ENCODE data around the gene OR6C76. TPM values are rescaled to one million over a fixed set of nuclear protein-coding genes. Genes with fewer than 3 reads are reported as not detected.

Gene OR6C76
- total and polyA plus RNA-seq, 7 experiments from 2014 or later = not detected

DNA sequence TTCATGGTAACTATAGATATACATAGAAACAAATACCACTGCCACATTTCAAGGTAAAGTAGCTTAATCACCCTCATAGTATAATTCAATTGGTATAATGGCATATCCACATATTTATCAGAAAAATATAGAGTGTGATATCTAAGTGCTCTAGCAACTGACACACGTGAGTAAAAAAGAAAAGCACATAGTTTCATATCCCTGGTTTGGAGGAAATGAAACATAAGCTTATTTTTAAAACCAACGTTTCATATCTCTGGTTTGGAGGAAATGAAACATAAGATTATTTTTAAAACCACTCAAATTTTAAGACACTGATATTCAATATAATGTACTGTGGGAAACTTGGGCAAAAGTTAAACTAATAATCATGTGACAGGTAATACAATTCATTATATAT, 41.8 kb downstream of the OR6C76 start:
- Mint-ChIP-seq H3K4me1 (no peaks in the 10 kb centered on the region), H3K27me3 (peaks cover 18 to 31% (median 23%) of the 10 kb centered on the region in 5 donors), H3K36me3 (no peaks in the 10 kb centered on the region), H3K27ac (no peak overlapping the region), H3K9me3 (peaks cover 0 to 19% (median 6%) of the 10 kb centered on the region in 11 donors), H3K4me3 (no peak overlapping the region)
- Histone ChIP-seq H3K27me3 (ENCODE audit: control insufficient read depth in 2 of 2, insufficient read depth in 2 of 2, low read length in 2 of 2) (no peaks in the 10 kb centered on the region), H3K27ac (ENCODE audit: low read depth, low read length) (no peak overlapping the region), H3K4me3 (ENCODE audit: low read length) (no peak overlapping the region), H3K9me3 (ENCODE audit: control insufficient read depth in 2 of 3, low read length in 3 of 3) (no peaks in the 10 kb centered on the region), H3K36me3 (ENCODE audit: control insufficient read depth in 2 of 3, insufficient read depth in 3 of 3, low read length in 3 of 3) (no peaks in the 10 kb centered on the region), H3K4me1 (ENCODE audit: control insufficient read depth in 2 of 2, insufficient read depth in 2 of 2, low read length in 2 of 2) (no peaks in the 10 kb centered on the region)
- DNase-seq (no peak), ATAC-seq (no peak)
- ChIA-PET CTCF (no interaction called here), POLR2A (no interaction called here)
- intact Hi-C loops (cut with micrococcal nuclease) = no loop called here

DNA sequence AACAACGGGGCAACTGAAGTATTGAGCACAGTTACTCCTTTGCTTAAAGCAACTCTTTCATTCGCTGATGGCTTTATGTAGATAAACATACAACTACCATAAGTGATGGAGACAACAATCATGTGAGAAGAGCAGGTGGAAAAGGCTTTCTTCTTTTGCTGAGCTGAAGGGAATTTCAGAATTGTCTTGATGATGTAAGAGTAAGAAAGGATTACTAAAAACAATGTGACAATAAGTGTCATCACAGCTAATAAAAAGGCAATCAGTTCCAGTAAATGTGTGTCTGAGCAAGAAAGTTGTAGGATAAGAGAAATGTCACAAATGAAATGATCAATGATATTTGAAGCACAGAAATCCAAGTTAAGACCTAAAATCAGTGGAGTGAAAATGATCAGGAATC, 43.2 kb downstream of the OR6C76 start:
- Histone ChIP-seq H3K4me3 (ENCODE audit: low read length) (no peak overlapping the region), H3K27me3 (ENCODE audit: control insufficient read depth in 2 of 2, insufficient read depth in 2 of 2, low read length in 2 of 2) (no peaks in the 10 kb centered on the region), H3K9me3 (ENCODE audit: control insufficient read depth in 2 of 3, low read length in 3 of 3) (no peaks in the 10 kb centered on the region), H3K4me1 (ENCODE audit: control insufficient read depth in 2 of 2, insufficient read depth in 2 of 2, low read length in 2 of 2) (no peaks in the 10 kb centered on the region), H3K27ac (ENCODE audit: low read depth, low read length) (no peak overlapping the region), H3K36me3 (ENCODE audit: control insufficient read depth in 2 of 3, insufficient read depth in 3 of 3, low read length in 3 of 3) (no peaks in the 10 kb centered on the region)
- no peak overlapping the region for H3K27ac Mint-ChIP-seq
- ChIA-PET CTCF (interaction anchor here (0.8 kb wide), 1 partner anchor 76 kb away, joined by 4 read pairs; no protein-coding TSS in a partner anchor), POLR2A (no interaction called here)
- DNase-seq (no peak), ATAC-seq (no peak)
- H3K4me3 Mint-ChIP-seq = no peak overlapping the region
- H3K4me1 Mint-ChIP-seq = no peaks in the 10 kb centered on the region
- intact Hi-C loops (cut with micrococcal nuclease) = no loop called here
- peaks cover 18 to 35% (median 22%) of the 10 kb centered on the region in 5 donors for H3K27me3 Mint-ChIP-seq
- no peaks in the 10 kb centered on the region for H3K36me3 Mint-ChIP-seq
- peaks cover 0 to 5% (median 3%) of the 10 kb centered on the region in 11 donors for H3K9me3 Mint-ChIP-seq

DNA sequence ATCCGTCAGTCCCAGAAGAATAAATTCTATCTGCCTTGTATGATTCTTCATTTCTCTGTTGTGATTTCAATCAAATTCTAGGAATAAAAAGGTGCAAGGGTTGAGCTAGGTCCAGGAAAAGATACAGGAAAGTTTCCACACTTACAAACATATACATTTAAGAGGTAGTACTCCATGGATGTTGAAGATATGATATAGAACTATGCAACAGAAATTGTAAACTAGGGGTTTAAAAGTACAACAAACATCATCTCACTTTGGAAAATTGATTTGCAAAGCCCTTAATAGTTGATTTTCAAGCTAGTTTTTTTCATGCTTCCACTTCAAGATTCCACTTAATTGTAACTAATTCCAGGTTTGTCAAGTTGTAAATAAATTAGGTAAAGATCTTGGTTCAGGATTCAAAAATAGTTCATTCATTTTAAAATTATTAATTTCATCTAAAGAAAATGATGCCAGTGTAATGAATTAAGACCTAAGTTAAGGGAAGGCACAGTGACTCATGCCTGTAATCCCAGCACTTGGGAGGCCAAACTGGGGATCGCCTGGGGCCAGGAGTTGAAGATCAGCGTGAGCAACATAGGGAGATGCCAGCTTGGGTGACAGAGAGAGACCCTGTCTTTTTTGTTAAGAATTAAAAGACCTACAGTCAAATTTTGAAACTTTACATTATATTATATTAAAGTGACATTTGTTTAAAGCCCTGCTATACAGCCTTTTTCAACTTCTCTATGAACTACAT, 44.2 kb downstream of the OR6C76 start, which contains the start of gene OR6C70:
TSS of gene OR6C70 (minus strand) at position 51 of the 742 bp plus-strand sequence. CDS start at position 51, 0 bp downstream.
- intact Hi-C loops (cut with micrococcal nuclease) = no loop called here
- no peaks in the 10 kb centered on the region for H3K4me1 Mint-ChIP-seq
- POLR2A ChIA-PET = no interaction called here
- H3K9me3 ChIP-seq (ENCODE audit: control insufficient read depth in 2 of 3, low read length in 3 of 3) = no peaks in the 10 kb centered on the region
- peaks cover 18 to 35% (median 21%) of the 10 kb centered on the region in 5 donors for H3K27me3 Mint-ChIP-seq
- no peaks in the 10 kb centered on the region for H3K36me3 Mint-ChIP-seq
- DNase-seq = no peak
- no peak for ATAC-seq
- no peaks in the 10 kb centered on the region for H3K36me3 ChIP-seq (ENCODE audit: control insufficient read depth in 2 of 3, insufficient read depth in 3 of 3, low read length in 3 of 3)
- H3K27ac Mint-ChIP-seq = no peak within 1 kb of the TSS
- peaks cover 0 to 3% (median 0%) of the 10 kb centered on the region in 11 donors for H3K9me3 Mint-ChIP-seq
- no peaks in the 10 kb centered on the region for H3K27me3 ChIP-seq (ENCODE audit: control insufficient read depth in 2 of 2, insufficient read depth in 2 of 2, low read length in 2 of 2)
- CTCF ChIA-PET = no interaction called here
- no peak within 1 kb of the TSS for H3K27ac ChIP-seq (ENCODE audit: low read depth, low read length)
- no peak within 1 kb of the TSS for H3K4me3 Mint-ChIP-seq
- H3K4me1 ChIP-seq (ENCODE audit: control insufficient read depth in 2 of 2, insufficient read depth in 2 of 2, low read length in 2 of 2) = no peaks in the 10 kb centered on the region
- H3K4me3 ChIP-seq (ENCODE audit: low read length) = no peak within 1 kb of the TSS

DNA sequence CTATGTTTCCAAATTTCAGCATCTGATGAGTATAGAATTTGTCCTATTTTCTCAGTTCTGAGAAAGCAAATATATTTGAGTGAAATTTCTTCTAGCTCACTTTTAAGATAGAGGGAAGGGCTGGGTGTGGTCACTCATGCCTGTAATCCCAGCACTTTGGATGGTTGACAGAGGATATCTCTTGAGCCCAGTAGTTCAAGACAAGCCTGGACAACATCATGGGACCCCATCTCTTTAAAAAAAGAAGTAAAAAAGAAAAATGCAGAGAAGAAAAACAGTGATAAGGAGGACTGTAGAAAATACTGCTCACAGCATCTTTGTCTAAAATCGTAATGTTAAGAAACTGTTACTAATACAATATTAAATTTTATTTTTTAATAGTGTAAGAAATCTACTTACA, 46.2 kb downstream of the OR6C76 start:
- ChIA-PET POLR2A (no interaction called here), CTCF (no interaction called here)
- peaks cover 16 to 37% (median 21%) of the 10 kb centered on the region in 5 donors for H3K27me3 Mint-ChIP-seq
- Histone ChIP-seq H3K27ac (ENCODE audit: low read depth, low read length) (no peak overlapping the region), H3K9me3 (ENCODE audit: control insufficient read depth in 2 of 3, low read length in 3 of 3) (no peaks in the 10 kb centered on the region), H3K27me3 (ENCODE audit: control insufficient read depth in 2 of 2, insufficient read depth in 2 of 2, low read length in 2 of 2) (no peaks in the 10 kb centered on the region), H3K4me1 (ENCODE audit: control insufficient read depth in 2 of 2, insufficient read depth in 2 of 2, low read length in 2 of 2) (no peaks in the 10 kb centered on the region), H3K36me3 (ENCODE audit: control insufficient read depth in 2 of 3, insufficient read depth in 3 of 3, low read length in 3 of 3) (no peaks in the 10 kb centered on the region), H3K4me3 (ENCODE audit: low read length) (no peak overlapping the region)
- intact Hi-C loops (cut with micrococcal nuclease) = no loop called here
- no peak overlapping the region for H3K4me3 Mint-ChIP-seq
- DNase-seq (no peak), ATAC-seq (no peak)
- H3K9me3 Mint-ChIP-seq = peaks cover 0 to 3% (median 0%) of the 10 kb centered on the region in 11 donors
- no peaks in the 10 kb centered on the region for H3K4me1 Mint-ChIP-seq
- H3K27ac Mint-ChIP-seq = no peak overlapping the region
- no peaks in the 10 kb centered on the region for H3K36me3 Mint-ChIP-seq

Other genes starting within 250 kb of the OR6C76 start
- not detected for gene OR10A7, start 205.2 kb upstream of the OR6C76 start, total RNA-seq
- not detected for gene OR10A7, start 205.2 kb upstream of the OR6C76 start, polyA plus RNA-seq
- gene OR6C74, start 181.6 kb upstream of the OR6C76 start, total RNA-seq = not detected
- not detected for gene OR6C74, start 181.6 kb upstream of the OR6C76 start, polyA plus RNA-seq
- not detected for gene OR6C6, start 129.7 kb upstream of the OR6C76 start, total RNA-seq
- not detected for gene OR6C6, start 129.7 kb upstream of the OR6C76 start, polyA plus RNA-seq
- gene OR6C1, start 111.9 kb upstream of the OR6C76 start, total RNA-seq = not detected
- not detected for gene OR6C1, start 111.9 kb upstream of the OR6C76 start, polyA plus RNA-seq
- gene OR6C3, start 95.5 kb upstream of the OR6C76 start, total RNA-seq = not detected
- gene OR6C3, start 95.5 kb upstream of the OR6C76 start, polyA plus RNA-seq = not detected
- gene OR6C75, start 63.3 kb upstream of the OR6C76 start, total RNA-seq = not detected
- gene OR6C75, start 63.3 kb upstream of the OR6C76 start, polyA plus RNA-seq = not detected
- not detected for gene OR6C65, start 25.7 kb upstream of the OR6C76 start, total RNA-seq
- not detected for gene OR6C65, start 25.7 kb upstream of the OR6C76 start, polyA plus RNA-seq
- not detected for gene OR6C2, start 17.8 kb downstream of the OR6C76 start, total RNA-seq
- gene OR6C2, start 17.8 kb downstream of the OR6C76 start, polyA plus RNA-seq = not detected
- not detected for gene OR6C70, start 43.9 kb downstream of the OR6C76 start, total RNA-seq
- not detected for gene OR6C70, start 43.9 kb downstream of the OR6C76 start, polyA plus RNA-seq
- not detected for gene OR6C68, start 66.1 kb downstream of the OR6C76 start, total RNA-seq
- not detected for gene OR6C68, start 66.1 kb downstream of the OR6C76 start, polyA plus RNA-seq
- not detected for gene OR6C4, start 123.3 kb downstream of the OR6C76 start, total RNA-seq
- gene OR6C4, start 123.3 kb downstream of the OR6C76 start, polyA plus RNA-seq = not detected
- under 1 TPM in 1 of 5 experiments, not detected in 4; 0.24 TPM for gene OR2AP1, start 146.2 kb downstream of the OR6C76 start, total RNA-seq
- not detected for gene OR2AP1, start 146.2 kb downstream of the OR6C76 start, polyA plus RNA-seq
- gene OR10P1, start 210.6 kb downstream of the OR6C76 start, total RNA-seq = not detected
- not detected for gene OR10P1, start 210.6 kb downstream of the OR6C76 start, polyA plus RNA-seq

All from naive thymus-derived CD4-positive, alpha-beta T cell (primary cell).